Ishikawa (cell line): ENCODE data around the gene KCNK17.

ENCODE experiments used
- CEBPB ChIP-seq: IDR thresholded peaks from 2 replicates; pipeline ENCODE4 v1.6.1; 2012
- EP300 ChIP-seq: IDR thresholded peaks from 2 replicates; pipeline ENCODE4 v1.6.1; 2012; ENCODE audit warnings: borderline replicate concordance

GRCh38 chr6:39327507-39327906 is 13.3 kb upstream of the KCNK17 start:
- TF ChIP-seq EP300: no peak
- no peak for TF ChIP-seq CEBPB
